K562 (cell line): ENCODE results near the gene ZSWIM4. TPM values are rescaled to one million over a fixed set of nuclear protein-coding genes. Genes with fewer than 3 reads are reported as not detected.
A peak's percentile ranks its signal among the peaks of the same experiment; 100 is the strongest.

ENCODE experiments used
- ATAC-seq: fragments of 200-7000 bp; cut with Tn5 transposase; 3 replicates; pipeline ENCODE4 v1.9.1; 2020; ENCODE audit warnings: moderate library complexity
- BruUV-seq: library from RNA; stranded (reverse); fragments of 400-500 nt; replicated peaks from 2 replicates; lab custom pipeline; 2021; lab: Mats Ljungman, UMichigan
- CTCF ChIA-PET: fragments of 300-600 bp; formaldehyde crosslinking; extraction: SDS; loops from one replicate; lab custom pipeline; 2021; ENCODE audit warnings: low intra/inter-chr PET ratio; lab: Yijun Ruan, JAX
- POLR2A ChIA-PET: fragments of 300-600, 350-650 bp; sonication (Branson Sonifier 250); formaldehyde crosslinking; extraction: SDS; loops from one replicate; lab custom pipeline; 2021; ENCODE audit warnings: antibody characterized with exemption, inconsistent platforms; lab: Yijun Ruan, JAX
- DNase-seq, 4 experiments: peaks; one replicate each; pipeline versions ENCODE4 v3.0.0 to v3.0.0-alpha.2; 2011 to 2018; ENCODE audit warnings: low spot score in 3 of 4, mixed read lengths in 3 of 4; ENCODE audit errors: extremely low read depth in 1 of 4
- FAIRE-seq: peaks from 2 replicates; lab custom pipeline; 2011; peaks lifted over from hg19 to GRCh38; lab: Jason Lieb, UNC
- H2AFZ ChIP-seq: 2 replicates; pipeline ENCODE4 v1.6.0; 2011; ENCODE audit warnings: low read depth, low read length, control low read depth, inconsistent platforms
- H3K27ac ChIP-seq: fragments of 200-600 bp; 3 replicates; pipeline ENCODE4 v1.8.0; 2011; ENCODE audit warnings: low read depth, mild to moderate bottlenecking, control low read depth, inconsistent platforms, low read length, moderate library complexity, mixed read lengths; ENCODE audit errors: extremely low read depth
- H3K27me3 ChIP-seq, 2 experiments: fragments of 300-600 bp in 1 of 2; 2 replicates in 1 of 2; 3 replicates in 1 of 2; pipeline versions ENCODE4 v1.6.0 to v1.8.0; 2011; ENCODE audit warnings: inconsistent platforms in 2 of 2, low read length in 2 of 2, mild to moderate bottlenecking in 1 of 2, mixed read lengths in 1 of 2, moderate library complexity in 1 of 2; ENCODE audit not compliant: control insufficient read depth in 2 of 2, insufficient read depth in 2 of 2
- H3K36me3 ChIP-seq: fragments of 300-600 bp; 3 replicates; pipeline ENCODE4 v1.8.0; 2011; ENCODE audit warnings: mild to moderate bottlenecking, low read length, inconsistent platforms; ENCODE audit not compliant: control insufficient read depth, insufficient read depth
- H3K4me1 ChIP-seq, 2 experiments: fragments of 200-600 bp in 1 of 2; replicated peaks in 1 of 2; 2 replicates in 1 of 2; 3 replicates in 1 of 2; pipeline versions ENCODE4 v1.5.1 to v1.8.0; 2011; ENCODE audit warnings: inconsistent platforms in 2 of 2, low read length in 2 of 2, mild to moderate bottlenecking in 1 of 2, mixed read lengths in 1 of 2, moderate library complexity in 1 of 2; ENCODE audit not compliant: control insufficient read depth in 2 of 2, insufficient read depth in 2 of 2
- H3K4me2 ChIP-seq: 2 replicates; pipeline ENCODE4 v1.6.1; 2011; ENCODE audit warnings: low read length, control low read depth, inconsistent platforms, mixed read lengths; ENCODE audit not compliant: insufficient read depth
- H3K4me3 ChIP-seq: fragments of 200-600 bp; sonication (generic), shearing (Covaris generic); 2 replicates; pipeline ENCODE4 v1.5.1; 2016; ENCODE audit warnings: control low read depth, inconsistent platforms
- H3K79me2 ChIP-seq: fragments of 200-600 bp; 3 replicates; pipeline ENCODE4 v1.8.0; 2011; ENCODE audit warnings: low read length, inconsistent platforms; ENCODE audit not compliant: control insufficient read depth, insufficient read depth
- H3K9ac ChIP-seq, 2 experiments: 2 replicates each; pipeline versions ENCODE4 v1.6.0 to v1.6.1; 2011; ENCODE audit warnings: low read depth in 2 of 2, low read length in 2 of 2, control low read depth in 1 of 2, inconsistent platforms in 1 of 2, mild to moderate bottlenecking in 1 of 2, mixed read lengths in 1 of 2; ENCODE audit not compliant: insufficient read depth in 1 of 2
- H3K9me1 ChIP-seq: one replicate; pipeline ENCODE4 v1.6.0; 2011; ENCODE audit warnings: inconsistent platforms, mild to moderate bottlenecking, low read length, moderate library complexity; ENCODE audit not compliant: control insufficient read depth, insufficient read depth
- H3K9me3 ChIP-seq: replicated peaks from 2 replicates; pipeline ENCODE4 v1.5.1; 2011; ENCODE audit warnings: low read depth, low read length, inconsistent platforms; ENCODE audit not compliant: control insufficient read depth, insufficient read depth
- H4K20me1 ChIP-seq: replicated peaks from 2 replicates; pipeline ENCODE4 v1.6.1; 2011; ENCODE audit warnings: low read length, inconsistent platforms, mixed read lengths; ENCODE audit not compliant: control insufficient read depth, insufficient read depth
- SMAD3 ChIP-seq: fragments of 450-650 bp; formaldehyde crosslinking; conservative IDR thresholded peaks from 2 replicates; pipeline ENCODE4 v1.4.0; 2020; ENCODE audit warnings: mild to moderate bottlenecking
- WGBS: fragments of 100-300 bp; shearing (Covaris generic); methylation state at CpG from one replicate; pipeline ENCODE4 v1.1.6; 2016; ENCODE audit warnings: low coverage, mixed read lengths; ENCODE audit not compliant: insufficient coverage; ENCODE audit errors: missing lambda C conversion rate; 5-methylcytosine and 5-hydroxymethylcytosine counted together
- in situ Hi-C: fragments of 300-500 bp; cut with MboI; formaldehyde crosslinking; loops from 4 replicates; pipeline ENCODE4 v1.15.0; 2018; ENCODE audit warnings: inconsistent platforms, mixed read lengths
- intact Hi-C: fragments of 100-400 bp; cut with micrococcal nuclease; formaldehyde crosslinking; loops from 2 replicates; pipeline ENCODE4 v1.14.2; 2022
- polyA plus RNA-seq, 8 experiments: library from polyadenylated mRNA; depleted of rRNA in 4 of 8; stranded (reverse) in 5 of 8; unstranded in 3 of 8; fragments of >200 nt; fragmentation: Nextera tagmentation in 2 of 8; fragmentation: Illumina TruSeq in 1 of 8; extraction: Ambion mirVana in 2 of 8; extraction: Trizol in 1 of 8; gene quantifications; 2 replicates each; pipeline versions ENCODE4 v1.2.1 to v1.2.3, GENCODE V29; 2011 to 2014; ENCODE audit warnings: inconsistent platforms in 1 of 8, missing spikeins in 1 of 8
- total RNA-seq, 7 experiments: library from RNA; depleted of rRNA in 6 of 7; stranded (reverse); fragments of >200 nt in 6 of 7; fragmentation: Illumina TruSeq in 2 of 7; extraction: Trizol in 2 of 7; gene quantifications; 2 replicates each; pipeline versions ENCODE4 v1.2.1 to v1.2.3, GENCODE V29; 2011 to 2021; ENCODE audit warnings: low replicate concordance in 1 of 7
- TF ChIP-seq, protein P1 (sequence below), 3 experiments: IDR thresholded peaks in 2 of 3; conservative IDR thresholded peaks in 1 of 3; 2 replicates each; pipeline ENCODE4 v1.5.1; 2011 to 2012; ENCODE audit warnings: low read length in 3 of 3, mild to moderate bottlenecking in 3 of 3, control low read depth in 2 of 3, improper control_type of control experiment in 1 of 3, inconsistent platforms in 1 of 3, low read depth in 1 of 3, mixed read lengths in 1 of 3, moderate library complexity in 1 of 3; ENCODE audit not compliant: insufficient read depth in 2 of 3

Gene ZSWIM4
- total and polyA plus RNA-seq, 9 of the 15 experiments (the other 6 are each of a cell fraction or from before 2014, with no cell fraction given) = 0.25 to 3.7 (median 0.79) TPM; not detected in 2

DNA sequence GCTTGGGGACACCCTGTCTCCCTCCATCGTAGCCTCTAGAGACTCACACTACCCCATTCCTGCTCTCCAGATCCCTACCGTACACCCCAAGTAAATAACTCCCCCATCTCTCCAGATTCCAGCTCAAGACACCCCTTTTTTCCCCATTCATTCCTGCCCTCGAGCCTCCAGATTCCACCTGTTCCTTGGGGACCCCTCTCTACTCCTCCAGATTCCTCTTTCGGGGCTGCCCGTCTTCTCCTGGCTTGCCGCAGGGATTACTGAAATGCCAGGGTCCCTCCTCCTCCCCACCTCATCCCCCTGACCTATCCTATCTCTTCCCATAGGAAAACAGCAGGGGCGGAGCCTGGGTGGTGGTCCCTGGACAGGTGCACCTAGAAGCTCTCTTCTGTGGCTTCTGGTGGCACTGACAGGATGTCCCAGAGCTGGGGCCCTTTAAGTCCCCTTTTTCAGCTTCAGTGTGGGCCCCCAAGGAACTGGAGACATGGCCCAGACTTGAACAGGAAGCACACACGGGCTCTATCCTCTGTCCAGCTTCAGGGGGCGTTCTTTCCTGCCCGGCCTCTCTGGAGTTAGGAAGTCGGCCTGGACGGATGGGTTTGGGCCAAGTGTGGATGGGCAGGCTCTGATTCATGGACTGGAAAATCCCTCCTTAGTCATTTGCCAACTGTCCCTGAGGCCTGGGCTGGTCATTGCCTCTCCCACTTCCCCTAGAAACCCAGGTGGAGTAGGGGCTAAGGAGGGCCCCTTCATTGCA lies 1.2 kb downstream of the ZSWIM4 start:
- ATAC-seq (no peak), FAIRE-seq (no peak), DNase-seq (peak in 1 of 4 experiments; percentile 8)
- Histone ChIP-seq H3K9me1 (no peaks in the 10 kb centered on the region), H3K9ac (peak overlapping the region in 1 of 2 experiments; percentile 58; a peak in 2 of 4 replicates), H3K4me3 (peak overlapping the region; percentile 61; the same call in 1 of the 2 replicates), H4K20me1 (no peaks in the 10 kb centered on the region), H3K27me3 (no peaks in the 10 kb centered on the region), H3K4me2 (peak overlapping the region; percentile 77), H3K79me2 (no peaks in the 10 kb centered on the region), H2AFZ (no peak overlapping the region), H3K36me3 (no peaks in the 10 kb centered on the region), H3K4me1 (peaks cover 9 to 37% of the 10 kb centered on the region in 2 experiments; a peak in 4 of 5 replicates), H3K27ac (no peak overlapping the region), H3K9me3 (no peaks in the 10 kb centered on the region)
- in situ Hi-C loops = no loop called here
- intact Hi-C loops = no loop called here
- TF ChIP-seq, protein P1, sequence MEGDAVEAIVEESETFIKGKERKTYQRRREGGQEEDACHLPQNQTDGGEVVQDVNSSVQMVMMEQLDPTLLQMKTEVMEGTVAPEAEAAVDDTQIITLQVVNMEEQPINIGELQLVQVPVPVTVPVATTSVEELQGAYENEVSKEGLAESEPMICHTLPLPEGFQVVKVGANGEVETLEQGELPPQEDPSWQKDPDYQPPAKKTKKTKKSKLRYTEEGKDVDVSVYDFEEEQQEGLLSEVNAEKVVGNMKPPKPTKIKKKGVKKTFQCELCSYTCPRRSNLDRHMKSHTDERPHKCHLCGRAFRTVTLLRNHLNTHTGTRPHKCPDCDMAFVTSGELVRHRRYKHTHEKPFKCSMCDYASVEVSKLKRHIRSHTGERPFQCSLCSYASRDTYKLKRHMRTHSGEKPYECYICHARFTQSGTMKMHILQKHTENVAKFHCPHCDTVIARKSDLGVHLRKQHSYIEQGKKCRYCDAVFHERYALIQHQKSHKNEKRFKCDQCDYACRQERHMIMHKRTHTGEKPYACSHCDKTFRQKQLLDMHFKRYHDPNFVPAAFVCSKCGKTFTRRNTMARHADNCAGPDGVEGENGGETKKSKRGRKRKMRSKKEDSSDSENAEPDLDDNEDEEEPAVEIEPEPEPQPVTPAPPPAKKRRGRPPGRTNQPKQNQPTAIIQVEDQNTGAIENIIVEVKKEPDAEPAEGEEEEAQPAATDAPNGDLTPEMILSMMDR (IDR thresholded peaks at IDR 0.05 in 2 of 3, conservative IDR thresholded peaks at IDR 0.05 in 1 of 3; ENCODE audit: insufficient read depth in 2 of 3, low read depth in 1 of 3, low read length in 3 of 3) = 0 out of 6 replicates have a peak, but pooled peaks of 1 of the 3 experiments have one; percentile 2
- TF ChIP-seq SMAD3 = no peak
- WGBS = 40% methylated on average over 11 of the region's 12 CpGs
- ChIA-PET CTCF (interaction anchor here (1.0 kb wide), 1 partner anchor 42 kb away, joined by 3 read pairs; no protein-coding TSS in a partner anchor), POLR2A (interaction anchor here (0.6 to 2.2 kb wide), 3 partner anchors 21 to 45 kb away, joined by 3 to 6 read pairs (median 3); no protein-coding TSS in a partner anchor)
- TSS peak; percentile 58 for BruUV-seq
